Stimulated activated CD8-positive, alpha-beta memory T cell treated with anti-CD3 and anti-CD28 coated beads, Interleukin-7, amount 100 ng/mL, for 4 hours (primary cell): Measurements from ENCODE around the gene NDUFS3.
"Not testable (repeated sequence)": the region's sequence is repeated elsewhere in the genome, so short reads cannot be mapped to it uniquely, and the experiment has no call there.

ENCODE experiments used
- DNase-seq, 2 donors: peaks; one replicate each; pipeline ENCODE4 v3.0.0-alpha.2; 2020; ENCODE audit warnings: low read depth in 2 of 2

The NDUFS3 gene

DNA sequence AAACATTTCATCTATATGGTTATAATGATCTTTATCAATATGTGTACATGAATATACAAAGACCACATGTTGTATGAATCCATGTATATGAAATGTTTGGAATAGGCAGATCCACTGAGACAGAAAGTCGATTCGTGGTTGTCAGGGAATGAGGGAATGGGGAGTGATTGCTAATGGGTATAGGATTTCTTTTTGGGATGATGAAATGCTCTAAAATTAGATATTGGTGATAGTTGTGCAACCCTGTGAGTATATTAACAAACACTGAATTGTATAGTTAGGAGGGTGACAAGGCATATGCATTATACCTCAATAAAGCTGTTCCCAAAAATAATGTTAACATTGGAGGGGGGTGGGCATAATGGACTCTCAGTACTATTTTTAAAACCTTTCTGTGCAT is 18.4 kb upstream of the NDUFS3 start:
- DNase-seq = no peak

DNA sequence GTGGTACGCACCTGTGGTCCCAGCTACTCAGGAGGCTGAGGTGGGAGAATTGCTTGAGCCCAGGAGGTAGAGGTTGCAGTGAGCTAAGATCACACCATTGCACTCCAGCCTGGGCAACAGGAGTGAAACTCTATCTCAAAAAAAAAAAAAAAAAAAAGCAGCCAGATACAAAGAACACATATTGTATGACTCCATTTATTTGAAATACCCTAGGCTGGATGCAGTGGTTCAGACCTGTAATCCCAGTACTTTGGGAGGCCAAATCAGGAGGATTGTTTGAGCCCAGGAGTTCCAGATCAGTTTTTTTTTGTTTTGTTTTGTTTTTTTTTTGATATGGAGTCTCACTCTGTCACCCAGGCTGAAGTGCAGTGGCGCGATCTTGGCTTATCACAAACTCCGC is 16.5 kb upstream of the NDUFS3 start:
- not testable (repeated sequence) for DNase-seq

DNA sequence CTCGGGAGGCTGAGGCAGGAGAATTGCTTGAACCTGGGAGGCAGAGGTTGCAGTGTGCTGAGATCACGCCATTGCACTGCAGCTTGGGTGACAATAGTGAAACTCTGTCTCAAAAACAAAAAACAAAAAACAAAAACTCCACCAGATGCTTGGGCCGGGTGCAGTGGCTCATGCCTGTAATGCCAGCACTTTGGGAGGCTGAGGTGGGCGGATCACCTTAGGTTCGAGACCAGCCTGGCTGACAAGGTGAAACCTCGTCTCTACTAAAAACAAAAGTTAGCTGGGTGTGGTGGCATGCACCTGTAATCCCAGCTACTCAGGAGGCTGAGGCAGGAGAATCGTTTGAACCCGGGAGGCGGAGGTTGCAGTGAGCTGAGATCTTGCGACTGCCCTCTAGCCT is 14.5 kb upstream of the NDUFS3 start:
- DNase-seq = not testable (repeated sequence)

DNA sequence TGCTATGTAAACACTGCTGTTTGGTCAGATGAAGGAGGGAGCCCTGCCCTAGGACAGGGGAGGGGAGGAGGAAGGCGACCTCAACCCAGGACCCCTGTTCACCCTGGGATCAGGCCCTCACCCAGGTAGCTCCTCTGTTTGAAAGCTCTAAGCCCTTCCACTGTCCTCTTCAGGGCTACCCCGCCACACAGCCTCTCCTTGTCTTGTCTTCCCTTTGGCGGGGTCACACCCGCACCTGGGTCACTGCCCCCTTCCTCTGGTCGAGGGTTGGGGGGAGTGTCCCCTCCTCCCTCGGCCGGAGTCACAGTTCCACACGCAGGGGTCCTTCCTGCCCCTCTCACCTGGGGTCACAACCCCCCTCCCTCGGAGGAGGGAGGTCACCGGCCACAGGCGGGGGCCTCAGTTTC is 13.9 kb upstream of the NDUFS3 start:
- DNase-seq = no peak

DNA sequence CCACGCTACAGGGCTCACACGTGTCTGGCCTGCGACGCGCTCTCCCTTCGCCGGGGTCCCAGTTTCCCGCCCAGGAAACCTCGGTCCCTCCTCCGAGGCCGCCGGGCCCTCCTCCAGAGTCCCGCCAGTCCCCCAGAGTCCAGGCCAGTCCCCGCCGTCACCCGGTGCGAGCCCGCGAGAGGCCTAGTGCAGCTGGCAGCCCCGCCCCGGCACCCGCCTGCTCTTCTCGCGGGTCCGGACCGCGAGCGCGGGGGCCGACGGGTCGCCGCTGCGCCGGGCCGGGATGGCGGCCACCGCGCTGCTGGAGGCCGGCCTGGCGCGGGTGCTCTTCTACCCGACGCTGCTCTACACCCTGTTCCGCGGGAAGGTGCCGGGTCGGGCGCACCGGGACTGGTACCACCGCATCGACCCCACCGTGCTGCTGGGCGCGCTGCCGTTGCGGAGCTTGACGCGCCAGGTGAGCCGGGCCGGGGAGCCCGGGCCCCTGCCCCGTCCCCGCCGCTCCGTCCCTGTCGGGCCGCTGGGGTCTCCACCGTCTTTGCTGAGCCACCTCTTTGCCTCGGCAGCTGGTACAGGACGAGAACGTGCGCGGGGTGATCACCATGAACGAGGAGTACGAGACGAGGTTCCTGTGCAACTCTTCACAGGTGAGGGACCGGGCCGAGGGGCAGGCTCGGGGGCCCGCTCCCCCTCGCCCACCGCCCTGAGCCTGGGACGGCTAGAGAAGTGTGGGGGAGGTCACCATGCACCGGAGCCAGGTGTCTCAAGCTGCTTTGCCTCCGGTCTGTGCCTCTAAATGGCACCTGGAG is 13.3 kb upstream of the NDUFS3 start, which contains the start of gene PTPMT1:
Gene PTPMT1 (plus strand): TSS at position 260 of the 809 bp plus-strand sequence. CDS start 24 bp downstream, at position 284.
- peak; percentile 26 to 55 for DNase-seq

DNA sequence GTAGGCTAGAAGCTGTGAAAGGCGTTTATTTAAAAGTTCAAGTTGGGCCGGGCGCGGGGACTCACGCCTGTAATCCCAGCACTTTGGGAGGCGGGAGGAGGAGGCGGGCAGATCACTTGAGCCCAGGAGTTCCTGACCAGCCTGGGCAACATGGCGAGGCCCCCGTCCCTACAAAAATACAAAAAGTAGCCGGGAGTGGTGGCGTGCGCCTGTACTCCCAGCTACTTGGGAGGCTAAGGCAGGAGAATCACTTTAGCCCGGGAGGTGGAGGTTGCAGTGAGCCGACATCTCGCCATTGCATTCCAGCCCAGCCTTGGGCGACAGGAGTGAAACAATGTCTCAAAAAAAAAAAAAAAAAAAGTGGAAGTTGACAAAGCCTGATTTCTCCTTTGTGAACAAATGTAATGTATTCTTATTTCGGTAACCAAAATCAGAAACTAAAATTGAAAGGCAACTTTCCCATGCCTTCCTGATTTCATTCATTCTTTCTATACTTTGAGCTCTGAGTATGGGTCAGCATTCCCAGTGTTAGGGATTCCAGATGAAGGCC is 12.7 kb upstream of the NDUFS3 start:
- no peak for DNase-seq

DNA sequence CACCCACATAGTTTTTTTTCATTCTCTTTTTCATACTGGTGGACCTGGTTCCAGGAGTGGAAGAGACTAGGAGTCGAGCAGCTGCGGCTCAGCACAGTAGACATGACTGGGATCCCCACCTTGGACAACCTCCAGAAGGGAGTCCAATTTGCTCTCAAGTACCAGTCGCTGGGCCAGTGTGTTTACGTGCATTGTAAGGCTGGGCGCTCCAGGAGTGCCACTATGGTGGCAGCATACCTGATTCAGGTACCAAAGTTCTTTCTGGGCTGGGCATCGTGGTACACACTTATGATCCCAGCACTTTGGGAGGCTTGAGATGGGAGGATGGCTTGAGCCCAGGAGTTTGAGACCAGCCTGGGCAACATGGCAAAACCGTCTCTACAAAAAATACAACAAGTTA is 9.2 kb upstream of the NDUFS3 start:
- DNase-seq = no peak

DNA sequence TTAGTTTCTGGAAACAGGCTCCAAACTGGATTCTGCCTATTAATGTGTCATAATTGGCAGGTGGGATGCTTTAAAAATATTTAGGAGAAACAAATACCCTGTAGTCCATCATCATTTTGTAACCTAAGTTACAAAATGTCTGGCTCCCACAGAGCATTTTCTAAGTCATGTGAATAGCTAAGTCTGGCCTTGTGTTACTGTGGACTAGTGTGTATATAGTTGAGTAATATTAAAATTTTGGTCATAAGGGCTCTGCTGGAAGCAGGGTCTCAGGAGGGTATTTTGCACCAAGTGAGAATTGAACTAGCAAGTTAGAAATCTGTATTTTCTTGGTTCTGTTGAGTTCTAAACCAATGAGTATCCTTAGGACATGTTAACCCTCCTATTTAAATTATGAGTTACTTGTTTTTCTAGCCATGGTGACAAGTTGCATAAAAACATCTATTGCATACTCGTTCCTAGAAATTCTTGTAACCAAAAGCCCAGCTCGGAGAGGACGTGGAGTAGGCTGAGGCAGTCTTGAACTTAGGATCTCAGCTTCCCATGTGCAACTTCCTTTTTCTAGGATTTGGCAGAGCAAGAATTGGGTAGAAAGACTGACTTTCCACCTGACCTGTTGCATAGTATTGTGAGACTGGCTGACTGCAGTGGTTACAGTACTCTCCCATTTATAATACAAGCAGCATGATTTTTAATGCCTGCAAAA is 8.1 kb upstream of the NDUFS3 start:
- no peak for DNase-seq

DNA sequence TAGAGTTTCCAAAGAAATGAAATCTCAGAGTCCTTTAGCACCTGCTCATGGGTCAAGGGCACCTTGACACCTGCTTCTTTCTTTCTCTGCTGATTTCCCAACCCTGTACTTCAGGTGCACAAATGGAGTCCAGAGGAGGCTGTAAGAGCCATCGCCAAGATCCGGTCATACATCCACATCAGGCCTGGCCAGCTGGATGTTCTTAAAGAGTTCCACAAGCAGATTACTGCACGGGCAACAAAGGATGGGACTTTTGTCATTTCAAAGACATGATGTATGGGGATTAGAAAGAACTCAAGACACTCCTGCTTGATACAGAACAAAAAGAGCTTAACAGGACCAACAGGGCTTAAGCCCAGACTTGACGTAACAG is 7.5 kb upstream of the NDUFS3 start:
- no peak for DNase-seq

DNA sequence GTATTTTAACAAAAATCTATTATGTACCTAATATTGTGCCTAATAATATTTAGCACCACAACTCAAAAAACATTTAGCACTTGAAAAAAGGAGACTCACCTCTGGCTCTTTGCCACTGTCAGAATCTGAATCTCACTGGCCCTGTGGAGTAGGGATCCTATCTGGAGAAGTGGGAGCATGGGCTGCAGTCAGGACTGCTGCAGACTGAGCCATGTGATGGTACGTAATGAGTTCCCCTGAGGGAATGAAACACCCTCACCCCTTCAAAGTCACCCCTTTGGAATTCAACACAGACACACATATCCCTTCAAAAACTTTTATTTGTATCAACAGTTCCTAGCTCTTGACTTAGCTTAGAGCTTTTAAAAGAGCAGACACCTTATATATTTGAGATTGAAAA is 7.0 kb upstream of the NDUFS3 start:
- DNase-seq = no peak

DNA sequence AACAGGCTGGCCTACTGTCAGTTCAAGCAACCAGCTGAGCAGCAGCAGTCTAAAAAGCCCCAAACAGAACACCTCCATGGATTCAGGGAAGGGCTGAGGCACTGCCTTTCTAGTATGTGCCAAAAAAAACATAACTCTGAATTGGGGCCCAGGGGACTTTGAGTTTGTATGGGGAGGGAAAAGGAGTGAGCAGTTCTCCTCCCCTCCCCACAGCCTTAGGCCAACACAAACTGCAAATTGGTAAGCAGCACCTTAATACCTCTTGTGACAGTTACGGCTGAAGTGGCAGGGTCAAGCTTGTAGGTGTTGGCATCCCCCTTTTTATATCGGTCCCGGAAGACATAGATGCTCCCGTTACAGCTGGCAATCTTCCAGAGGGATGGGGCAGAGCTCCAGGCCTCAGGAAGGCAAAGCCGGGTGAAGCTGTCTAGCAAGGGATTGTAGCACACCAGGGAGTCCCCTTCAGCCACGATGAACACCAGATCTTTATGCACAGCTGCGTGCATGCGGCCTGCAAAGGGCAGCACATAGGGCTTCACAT is 6.1 kb upstream of the NDUFS3 start:
- DNase-seq = no peak

DNA sequence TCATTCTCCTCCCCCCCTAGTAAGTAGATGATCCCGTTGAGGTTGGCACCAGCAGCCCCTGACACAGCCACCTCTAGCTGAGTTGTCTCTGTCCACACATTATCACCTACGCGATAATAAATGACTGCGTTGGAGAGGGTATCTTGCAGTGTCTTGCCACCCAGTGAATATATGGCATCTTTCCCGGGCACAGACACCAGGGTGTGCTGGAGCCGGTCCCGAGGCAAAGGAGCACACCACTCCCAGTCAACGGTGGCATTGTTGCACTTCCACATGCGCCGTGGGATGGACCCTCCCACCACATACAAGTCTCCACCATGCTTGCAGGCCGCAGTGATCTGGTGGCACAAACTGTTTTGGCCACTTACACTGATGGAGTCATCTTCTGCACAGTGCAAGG is 5.6 kb upstream of the NDUFS3 start:
- DNase-seq = no peak

DNA sequence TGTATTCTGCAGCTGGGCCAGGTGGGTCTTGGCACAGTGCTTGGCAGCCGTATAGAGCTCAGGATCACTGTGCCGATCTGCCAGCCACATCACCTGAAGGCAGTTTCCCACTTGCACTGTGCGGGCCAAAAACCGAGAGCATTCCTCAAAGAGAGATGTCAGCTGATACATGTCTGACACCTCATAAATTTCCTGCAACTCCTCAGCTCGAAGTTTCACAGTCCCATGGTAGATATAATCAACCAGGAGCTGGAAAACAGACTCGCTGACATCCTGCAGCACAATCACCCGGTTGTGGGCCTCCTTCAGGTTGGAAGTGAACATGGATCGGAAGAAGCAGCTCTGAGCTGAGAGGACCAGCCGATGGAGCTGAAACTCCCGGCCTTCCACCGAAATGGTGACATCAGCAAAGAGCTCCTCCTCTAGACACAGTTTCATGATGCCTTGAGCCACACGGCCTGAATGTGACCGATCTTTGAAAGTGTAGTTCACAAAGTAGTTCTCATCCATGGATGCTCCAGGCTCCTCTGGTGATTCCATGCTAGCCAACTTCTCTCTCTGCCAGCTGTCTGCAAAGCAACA is 1.3 kb upstream of the NDUFS3 start:
- no peak for DNase-seq

DNA sequence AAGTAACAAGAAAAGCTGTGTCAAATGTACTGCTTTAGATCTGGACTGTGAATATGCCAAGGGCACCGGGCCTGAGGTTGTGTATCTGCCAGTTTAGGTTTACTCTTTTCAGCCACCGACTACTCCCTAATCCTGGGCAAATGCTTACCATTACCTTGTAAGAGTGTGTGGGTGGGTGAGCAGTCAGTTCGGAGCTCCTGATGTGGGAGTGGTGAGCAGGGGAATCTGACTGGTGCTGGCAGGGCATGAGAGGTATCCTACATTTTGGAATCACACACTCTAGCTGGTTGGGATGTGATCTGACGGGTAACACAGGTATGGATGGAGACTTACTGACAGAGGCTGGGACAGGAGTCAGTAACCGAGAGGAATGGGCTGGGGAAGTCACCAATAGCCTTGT is 5.0 kb downstream of the NDUFS3 start:
- DNase-seq = no peak

DNA sequence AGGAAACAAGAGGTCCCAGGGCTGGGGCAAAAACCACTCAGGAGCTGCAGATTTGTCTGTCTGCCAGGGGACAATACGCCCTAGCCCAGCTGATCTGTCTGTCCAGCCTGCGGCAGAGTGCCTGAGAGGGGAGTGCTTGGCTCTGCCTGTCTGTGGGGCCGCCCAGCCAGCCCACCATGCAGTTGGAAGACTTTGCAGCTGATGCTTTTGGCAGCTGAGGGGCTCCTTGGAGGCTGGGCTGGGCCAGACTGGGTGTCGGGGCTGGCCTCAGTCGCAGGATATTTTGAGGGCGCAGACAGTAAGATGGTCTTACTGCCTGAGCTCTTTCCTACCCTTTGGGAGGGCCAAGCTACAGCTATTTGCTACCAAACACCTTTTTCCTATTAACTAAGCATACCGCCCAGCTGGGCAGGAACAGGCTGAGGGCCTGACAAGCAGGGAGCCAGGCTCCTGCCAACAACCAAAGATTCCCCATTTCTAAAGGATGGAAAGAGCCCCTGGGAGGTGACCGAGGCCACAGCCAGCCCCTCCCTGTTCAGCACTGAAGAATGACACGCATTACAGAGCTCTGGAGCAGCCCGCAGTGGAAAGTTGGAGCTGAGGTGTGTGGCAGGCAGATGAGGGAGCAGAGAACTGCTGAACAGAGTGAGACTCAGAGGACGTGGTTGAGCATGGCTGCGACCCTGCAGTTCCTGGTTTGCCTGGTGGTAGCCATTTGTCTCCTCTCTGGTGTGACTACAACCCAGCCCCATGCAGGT is 7.4 kb downstream of the NDUFS3 start, which contains the start of gene FAM180B:
Gene FAM180B (plus strand): TSS at position 581 of the 758 bp plus-strand sequence. CDS start 91 bp downstream, at position 672.
- no peak for DNase-seq

DNA sequence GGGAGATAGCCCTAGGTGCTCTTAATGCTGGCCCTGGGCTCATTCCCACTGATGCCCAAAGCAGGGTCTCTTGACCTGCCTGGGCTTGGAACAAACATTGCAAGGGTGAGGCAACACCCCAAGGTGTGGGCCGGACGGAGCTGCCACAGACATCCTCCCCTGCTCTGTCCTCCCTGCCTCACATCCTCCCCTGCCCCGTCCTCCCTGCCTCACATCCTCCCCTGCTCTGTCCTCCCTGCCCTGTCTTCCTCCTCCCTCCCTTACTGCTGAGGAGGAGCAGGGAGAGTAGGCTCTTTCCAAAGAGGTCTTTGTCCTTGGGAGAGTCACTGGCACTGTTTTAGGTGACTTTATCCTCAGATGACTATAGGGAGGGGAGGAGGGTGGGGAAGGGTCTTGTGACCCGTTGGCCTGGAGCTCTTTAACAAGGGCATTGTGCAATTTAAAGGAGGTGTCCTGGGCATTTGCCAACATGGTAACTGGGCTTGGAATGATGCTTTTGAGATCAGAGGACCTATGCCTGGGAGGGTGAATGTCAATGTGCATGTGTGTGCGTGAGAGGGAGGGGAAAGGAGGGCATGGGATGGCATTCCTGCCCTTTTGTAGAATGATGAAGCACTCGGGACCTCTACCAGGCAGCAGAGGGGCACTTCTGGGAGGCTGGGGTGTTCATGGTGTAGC is 8.3 kb downstream of the NDUFS3 start:
- no peak for DNase-seq

DNA sequence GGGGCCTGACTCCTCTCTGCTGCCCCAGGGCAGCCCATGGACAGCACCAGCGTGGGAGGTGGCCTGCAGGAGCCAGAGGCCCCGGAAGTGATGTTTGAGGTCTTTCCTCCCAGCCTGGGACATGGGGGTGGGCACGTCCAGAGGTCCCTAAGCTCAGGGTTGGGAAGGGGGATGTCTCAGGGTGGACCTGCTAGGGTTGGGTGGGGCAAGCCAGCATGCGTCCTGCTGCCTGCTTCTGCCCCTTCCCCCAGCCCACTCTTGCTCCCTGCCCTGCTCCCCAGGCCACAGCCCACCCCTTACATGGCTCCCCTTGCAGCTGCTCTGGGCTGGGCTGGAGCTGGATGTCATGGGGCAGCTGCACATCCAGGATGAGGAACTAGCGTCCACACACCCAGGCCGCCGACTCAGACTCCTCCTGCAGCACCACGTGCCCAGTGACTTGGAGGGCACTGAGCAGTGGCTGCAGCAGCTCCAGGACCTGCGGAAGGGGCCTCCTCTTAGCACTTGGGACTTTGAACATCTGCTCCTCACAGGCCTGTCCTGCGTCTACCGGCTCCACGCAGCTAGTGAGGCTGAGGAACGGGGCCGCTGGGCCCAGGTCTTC is 9.0 kb downstream of the NDUFS3 start:
- no peak for DNase-seq

DNA sequence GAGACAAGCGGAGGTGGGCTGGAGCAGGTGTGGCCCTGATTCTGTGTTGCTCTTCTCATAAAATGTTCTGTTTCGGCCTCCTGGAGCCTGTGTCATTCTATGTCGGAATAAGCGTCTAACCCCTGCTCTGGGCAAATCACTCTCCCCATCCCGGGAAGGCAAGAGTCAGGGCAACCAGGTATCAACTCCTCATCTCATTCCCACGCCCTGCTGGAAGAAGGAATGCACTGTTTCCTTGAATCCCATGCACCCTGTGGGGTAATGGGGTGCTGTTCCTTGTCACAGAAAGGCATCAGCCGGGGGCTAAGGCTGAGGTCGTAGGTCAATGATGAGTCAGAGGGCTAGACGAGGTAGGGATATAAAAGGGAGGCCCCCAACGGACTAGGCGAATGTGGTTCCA is 10.2 kb downstream of the NDUFS3 start:
- DNase-seq = no peak

DNA sequence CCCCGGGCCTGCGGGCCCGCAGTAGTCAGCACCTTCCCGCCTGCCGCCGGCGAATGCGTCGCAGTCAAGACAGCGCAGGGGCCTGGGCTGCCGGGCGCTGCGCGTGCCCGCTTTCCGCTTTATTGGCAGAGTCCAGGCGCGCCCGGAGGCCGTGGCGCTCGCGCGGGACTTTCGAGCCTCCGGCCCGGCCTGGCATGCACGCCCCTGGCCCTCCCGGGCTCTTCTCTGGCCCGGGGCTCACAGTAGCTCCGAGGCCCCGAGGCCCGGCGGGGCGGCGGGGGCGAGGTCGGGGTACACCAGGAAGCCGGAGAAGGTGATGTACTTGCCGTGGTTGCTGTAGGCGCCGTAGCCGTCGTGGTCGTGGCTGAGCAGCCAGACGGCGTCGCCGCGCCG is 10.7 kb downstream of the NDUFS3 start:
- no peak for DNase-seq
